ENCODE results near the gene KNCN. TPM values are rescaled to one million over a fixed set of nuclear protein-coding genes. Genes with fewer than 3 reads are reported as not detected.

Gene KNCN
- total RNA-seq, 1 donor from 2014 or later = not detected

- no peak for DNase-seq (ENCODE audit: low read depth)
These were observed 44.8 kb downstream of the KNCN start for GRCh38 chr1:46506470-46507219.

GRCh38 chr1:46503421-46503820 is 48.0 kb downstream of the KNCN start:
- no peak for DNase-seq (ENCODE audit: low read depth)
- no peak for TF ChIP-seq CTCF (conservative IDR thresholded peaks at IDR 0.05; ENCODE audit: low read depth, low read length)
- no peak overlapping the region for H3K4me3 ChIP-seq (ENCODE audit: low read depth, low read length)

More at GRCh38 chr1:46506470-46507219, 44.8 kb downstream of the KNCN start:
- no peak overlapping the region for H3K4me3 ChIP-seq (ENCODE audit: low read depth, low read length)
- no peak for TF ChIP-seq CTCF (conservative IDR thresholded peaks at IDR 0.05; ENCODE audit: low read depth, low read length)

- H3K4me3 ChIP-seq (ENCODE audit: low read depth, low read length) = no peak overlapping the region
- DNase-seq (ENCODE audit: low read depth) = no peak
- no peak for TF ChIP-seq CTCF (conservative IDR thresholded peaks at IDR 0.05; ENCODE audit: low read depth, low read length)
These were observed 49.9 kb downstream of the KNCN start for GRCh38 chr1:46501528-46501927.

GRCh38 chr1:46497665-46498064 is 53.8 kb downstream of the KNCN start:
- TF ChIP-seq CTCF (conservative IDR thresholded peaks at IDR 0.05; ENCODE audit: low read depth, low read length) = no peak

GRCh38 chr1:46497020-46497419 is 54.4 kb downstream of the KNCN start:
- DNase-seq (ENCODE audit: low read depth) = no peak
- no peak for TF ChIP-seq CTCF (conservative IDR thresholded peaks at IDR 0.05; ENCODE audit: low read depth, low read length)
- H3K4me3 ChIP-seq (ENCODE audit: low read depth, low read length) = no peak overlapping the region

More at GRCh38 chr1:46497665-46498064, 53.8 kb downstream of the KNCN start:
- no peak for DNase-seq (ENCODE audit: low read depth)
- no peak overlapping the region for H3K4me3 ChIP-seq (ENCODE audit: low read depth, low read length)

GRCh38 chr1:46496505-46496904 is 54.9 kb downstream of the KNCN start:
- H3K4me3 ChIP-seq (ENCODE audit: low read depth, low read length) = no peak overlapping the region
- DNase-seq (ENCODE audit: low read depth) = no peak
- TF ChIP-seq CTCF (conservative IDR thresholded peaks at IDR 0.05; ENCODE audit: low read depth, low read length) = no peak

- no peak for DNase-seq (ENCODE audit: low read depth)
- H3K4me3 ChIP-seq (ENCODE audit: low read depth, low read length) = no peak overlapping the region
- TF ChIP-seq CTCF (conservative IDR thresholded peaks at IDR 0.05; ENCODE audit: low read depth, low read length) = no peak
These were observed 55.7 kb downstream of the KNCN start for GRCh38 chr1:46495778-46496177.

Data from epithelial cell of proximal tubule (primary cell).